Urinary bladder (tissue), 4 donors: ENCODE measurements around the gene TRMT44. TPM values are rescaled to one million over a fixed set of nuclear protein-coding genes. Genes with fewer than 3 reads are reported as not detected.
"Not testable (repeated sequence)": the region's sequence is repeated elsewhere in the genome, so short reads cannot be mapped to it uniquely, and the experiment has no call there.

Source experiments
- DNase-seq: peaks from one replicate; pipeline ENCODE4 v3.0.0-alpha.2; 2015; ENCODE audit errors: extremely low spot score
- H3K27ac ChIP-seq: one replicate; pipeline ENCODE4 v1.5.1; 2013; ENCODE audit warnings: low read depth, mild to moderate bottlenecking, moderate library complexity
- H3K36me3 ChIP-seq: one replicate; pipeline ENCODE4 v1.6.1; 2013; ENCODE audit warnings: mild to moderate bottlenecking, moderate library complexity; ENCODE audit not compliant: insufficient read depth
- H3K4me1 ChIP-seq: one replicate; pipeline ENCODE4 v1.6.1; 2013; ENCODE audit warnings: mild to moderate bottlenecking, moderate library complexity; ENCODE audit not compliant: insufficient read depth
- H3K4me3 ChIP-seq: one replicate; pipeline ENCODE4 v1.5.1; 2013; ENCODE audit warnings: low read depth, low read length
- WGBS: extraction: QIAGEN DNeasy Blood & Tissue Kit; methylation state at CpG from one replicate; pipeline ENCODE4 v1.1.7; 2013; 5-methylcytosine and 5-hydroxymethylcytosine counted together
- polyA plus RNA-seq: library from polyadenylated mRNA; stranded (reverse); fragments of 200-250 nt; gene quantifications from one replicate; pipeline ENCODE4 v1.2.3, GENCODE V29; 2013
- total RNA-seq: library from RNA; depleted of rRNA; stranded (reverse); fragments of >200 nt; gene quantifications from one replicate; pipeline ENCODE4 v1.2.3, GENCODE V29; 2014
- donor health status: healthy with polysubstance abuse.
- donor health status: healthy.

Gene TRMT44
- total and polyA plus RNA-seq, 2 donors, result 10.4 to 17.5 TPM

GRCh38 chr4:8488791-8489369 is 48.3 kb downstream of the TRMT44 start:
- Histone ChIP-seq H3K4me1 (no peaks in the 10 kb centered on the region), H3K36me3 (no peaks in the 10 kb centered on the region), H3K27ac (no peak overlapping the region), H3K4me3 (no peak overlapping the region)
- DNase-seq, result no peak
- 97% methylated on average over 5 of the region's 5 CpGs for WGBS

GRCh38 chr4:8491478-8491877 is 50.9 kb downstream of the TRMT44 start:
- H3K27ac ChIP-seq, H3K4me3 ChIP-seq, H3K36me3 ChIP-seq, H3K4me1 ChIP-seq, DNase-seq: not testable (repeated sequence)
- 93% methylated on average over 23 of the region's 23 CpGs for WGBS

- DNase-seq, result no peak
- WGBS, result 69% methylated on average over 9 of the region's 9 CpGs
- no peaks in the 10 kb centered on the region for H3K36me3 ChIP-seq
- H3K27ac ChIP-seq, result no peak overlapping the region
- no peak overlapping the region for H3K4me3 ChIP-seq
- H3K4me1 ChIP-seq, result no peaks in the 10 kb centered on the region
Observed at GRCh38 chr4:8492174-8492573, 51.6 kb downstream of the TRMT44 start.

GRCh38 chr4:8493484-8493883 is 52.9 kb downstream of the TRMT44 start:
- no peaks in the 10 kb centered on the region for H3K36me3 ChIP-seq
- no peak overlapping the region for H3K27ac ChIP-seq
- whole genome bisulfite sequencing, result 85% methylated on average over 11 of the region's 11 CpGs
- no peak overlapping the region for H3K4me3 ChIP-seq
- H3K4me1 ChIP-seq, result no peaks in the 10 kb centered on the region
- no peak for DNase-seq

- Histone ChIP-seq H3K4me3 (no peak overlapping the region), H3K36me3 (no peaks in the 10 kb centered on the region), H3K27ac (no peak overlapping the region), H3K4me1 (no peaks in the 10 kb centered on the region)
- 86% methylated on average over 3 of the region's 3 CpGs for WGBS
- no peak for DNase-seq
Observed at GRCh38 chr4:8494218-8494617, 53.6 kb downstream of the TRMT44 start.

- Histone ChIP-seq H3K4me3 (no peak overlapping the region), H3K36me3 (no peaks in the 10 kb centered on the region), H3K4me1 (no peaks in the 10 kb centered on the region), H3K27ac (no peak overlapping the region)
- DNase-seq, result no peak
- WGBS, result 82% methylated on average over 5 of the region's 5 CpGs
Observed at GRCh38 chr4:8494983-8495548, 54.5 kb downstream of the TRMT44 start.

GRCh38 chr4:8495803-8496202 is 55.2 kb downstream of the TRMT44 start:
- Histone ChIP-seq H3K4me1 (no peaks in the 10 kb centered on the region), H3K36me3 (no peaks in the 10 kb centered on the region), H3K27ac (no peak overlapping the region), H3K4me3 (no peak overlapping the region)
- DNase-seq, result no peak
- WGBS, result 95% methylated on average over 3 of the region's 3 CpGs

GRCh38 chr4:8497762-8498161 is 57.2 kb downstream of the TRMT44 start:
- Histone ChIP-seq H3K36me3 (no peaks in the 10 kb centered on the region), H3K4me3 (no peak overlapping the region), H3K27ac (no peak overlapping the region), H3K4me1 (no peaks in the 10 kb centered on the region)
- DNase-seq, result no peak
- 97% methylated on average over 3 of the region's 3 CpGs for WGBS

- 80% methylated on average over 7 of the region's 7 CpGs for WGBS
- no peak overlapping the region for H3K27ac ChIP-seq
- no peak for DNase-seq
Observed at GRCh38 chr4:8500966-8501365, 60.4 kb downstream of the TRMT44 start.

GRCh38 chr4:8501781-8502180 is 61.2 kb downstream of the TRMT44 start:
- Histone ChIP-seq H3K27ac (no peak overlapping the region), H3K4me1 (no peaks in the 10 kb centered on the region), H3K36me3 (no peaks in the 10 kb centered on the region), H3K4me3 (no peak overlapping the region)
- WGBS, result 84% methylated on average over 5 of the region's 5 CpGs
- no peak for DNase-seq

More at GRCh38 chr4:8500966-8501365, 60.4 kb downstream of the TRMT44 start:
- Histone ChIP-seq H3K4me3 (no peak overlapping the region), H3K4me1 (no peaks in the 10 kb centered on the region), H3K36me3 (no peaks in the 10 kb centered on the region)

- no peak overlapping the region for H3K27ac ChIP-seq
- no peak overlapping the region for H3K4me3 ChIP-seq
- H3K36me3 ChIP-seq, result no peaks in the 10 kb centered on the region
- H3K4me1 ChIP-seq, result no peaks in the 10 kb centered on the region
- no peak for DNase-seq
- 94% methylated on average over 6 of the region's 6 CpGs for WGBS
Observed at GRCh38 chr4:8502371-8502770, 61.8 kb downstream of the TRMT44 start.

- 77% methylated on average over 13 of the region's 13 CpGs for WGBS
- no peak for DNase-seq
- no peak overlapping the region for H3K27ac ChIP-seq
- H3K4me1 ChIP-seq, result no peaks in the 10 kb centered on the region
- no peak overlapping the region for H3K4me3 ChIP-seq
- no peaks in the 10 kb centered on the region for H3K36me3 ChIP-seq
Observed at GRCh38 chr4:8502836-8503585, 62.4 kb downstream of the TRMT44 start.

GRCh38 chr4:8503801-8504200 is 63.2 kb downstream of the TRMT44 start:
- H3K36me3 ChIP-seq, result no peaks in the 10 kb centered on the region
- no peak overlapping the region for H3K27ac ChIP-seq
- DNase-seq, result no peak
- H3K4me1 ChIP-seq, result no peaks in the 10 kb centered on the region
- no peak overlapping the region for H3K4me3 ChIP-seq
- WGBS, result 49% methylated on average over 11 of the region's 11 CpGs

GRCh38 chr4:8504279-8505007 is 63.9 kb downstream of the TRMT44 start:
- 45% methylated on average over 15 of the region's 15 CpGs for WGBS
- no peaks in the 10 kb centered on the region for H3K36me3 ChIP-seq
- no peak overlapping the region for H3K4me3 ChIP-seq
- H3K4me1 ChIP-seq, result no peaks in the 10 kb centered on the region
- DNase-seq, result no peak
- H3K27ac ChIP-seq, result no peak overlapping the region
